DND-41 (cell line): ENCODE measurements around the gene LGR6.

Experiments used
- ATAC-seq: fragments of 200-7000 bp; cut with Tn5 transposase; 3 replicates; pipeline ENCODE4 v1.9.1; 2021; ENCODE audit warnings: low read depth; ENCODE audit not compliant: insufficient read depth
- DNase-seq: peaks from one replicate; pipeline ENCODE4 v3.0.0-alpha.2; 2020
- H2AFZ ChIP-seq: 2 replicates; pipeline ENCODE4 v1.6.0; 2012; ENCODE audit warnings: low read depth, low read length
- H3K27ac ChIP-seq: 2 replicates; pipeline ENCODE4 v1.5.1; 2012; ENCODE audit warnings: low read length, inconsistent platforms
- H3K27me3 ChIP-seq: fragments of 200-600 bp; sonication (generic); 2 replicates; pipeline ENCODE4 v1.6.0; 2012; ENCODE audit warnings: low read length, mild to moderate bottlenecking, inconsistent platforms; ENCODE audit not compliant: insufficient read depth, poor library complexity
- H3K36me3 ChIP-seq: 2 replicates; pipeline ENCODE4 v1.5.1; 2012; ENCODE audit warnings: low read length, inconsistent platforms; ENCODE audit not compliant: insufficient read depth
- H3K4me1 ChIP-seq: 2 replicates; pipeline ENCODE4 v1.5.1; 2012; ENCODE audit warnings: mild to moderate bottlenecking, low read length; ENCODE audit not compliant: insufficient read depth
- H3K4me2 ChIP-seq: 2 replicates; pipeline ENCODE4 v1.6.0; 2012; ENCODE audit warnings: mild to moderate bottlenecking, moderate library complexity, low read length, inconsistent platforms; ENCODE audit not compliant: insufficient read depth
- H3K4me3 ChIP-seq, 2 experiments: fragments of 200-600 bp in 1 of 2; shearing (Covaris generic) in 1 of 2; 2 replicates each; pipeline ENCODE4 v1.5.1; 2012 to 2016; ENCODE audit warnings: inconsistent platforms in 2 of 2, low read length in 2 of 2, mild to moderate bottlenecking in 2 of 2, low read depth in 1 of 2, moderate library complexity in 1 of 2
- H3K79me2 ChIP-seq: 2 replicates; pipeline ENCODE4 v1.6.0; 2012; ENCODE audit warnings: low read length, inconsistent platforms; ENCODE audit not compliant: insufficient read depth
- H3K9ac ChIP-seq: 2 replicates; pipeline ENCODE4 v1.6.0; 2012; ENCODE audit warnings: low read depth, mild to moderate bottlenecking, inconsistent platforms, low read length, moderate library complexity
- H3K9me3 ChIP-seq: 2 replicates; pipeline ENCODE4 v1.5.1; 2012; ENCODE audit warnings: low read length, moderate library complexity, mild to moderate bottlenecking, inconsistent platforms; ENCODE audit not compliant: insufficient read depth, severe bottlenecking
- H4K20me1 ChIP-seq: 2 replicates; pipeline ENCODE4 v1.6.0; 2012; ENCODE audit warnings: low read length; ENCODE audit not compliant: insufficient read depth
- CTCF ChIP-seq: IDR thresholded peaks from 2 replicates; pipeline ENCODE4 v1.5.1; 2012; ENCODE audit warnings: borderline replicate concordance, low read length, moderate library complexity, mild to moderate bottlenecking; ENCODE audit not compliant: poor library complexity, severe bottlenecking; ENCODE audit errors: extremely low read depth
- EZH2 ChIP-seq: IDR thresholded peaks from 3 replicates; pipeline ENCODE4 v1.6.1; 2012; ENCODE audit warnings: borderline replicate concordance, low read depth, mild to moderate bottlenecking, moderate library complexity, low read length, inconsistent platforms; ENCODE audit not compliant: severe bottlenecking

LGR6 gene

GRCh38 chr1:202251424-202252256, 58.0 kb downstream of the LGR6 start:
- H3K4me2 ChIP-seq = no peak overlapping the region
- H2AFZ ChIP-seq = no peak overlapping the region
- no peak overlapping the region for H3K4me3 ChIP-seq
- H3K27me3 ChIP-seq = peaks cover 26% of the 10 kb centered on the region
- H3K36me3 ChIP-seq = no peaks in the 10 kb centered on the region
- no peak overlapping the region for H3K27ac ChIP-seq
- no peak overlapping the region for H3K9ac ChIP-seq
- TF ChIP-seq EZH2 = no peak
- no peak for TF ChIP-seq CTCF
- no peak for ATAC-seq
- no peaks in the 10 kb centered on the region for H3K4me1 ChIP-seq
- H3K9me3 ChIP-seq = no peaks in the 10 kb centered on the region
- no peaks in the 10 kb centered on the region for H3K79me2 ChIP-seq
- no peaks in the 10 kb centered on the region for H4K20me1 ChIP-seq
- no peak for DNase-seq

GRCh38 chr1:202252271-202252670, 58.7 kb downstream of the LGR6 start:
- TF ChIP-seq CTCF (no peak), EZH2 (no peak)
- no peak for ATAC-seq
- no peak for DNase-seq
- peaks cover 26% of the 10 kb centered on the region for H3K27me3 ChIP-seq
- no peak overlapping the region for H3K27ac ChIP-seq
- no peaks in the 10 kb centered on the region for H3K36me3 ChIP-seq
- no peaks in the 10 kb centered on the region for H3K79me2 ChIP-seq
- no peaks in the 10 kb centered on the region for H4K20me1 ChIP-seq
- no peak overlapping the region for H2AFZ ChIP-seq
- H3K4me3 ChIP-seq = no peak overlapping the region
- no peaks in the 10 kb centered on the region for H3K9me3 ChIP-seq
- H3K9ac ChIP-seq = no peak overlapping the region
- no peaks in the 10 kb centered on the region for H3K4me1 ChIP-seq
- no peak overlapping the region for H3K4me2 ChIP-seq

GRCh38 chr1:202254454-202255252, 61.1 kb downstream of the LGR6 start:
- Histone ChIP-seq H3K27ac (no peak overlapping the region), H3K9me3 (no peaks in the 10 kb centered on the region), H3K4me1 (no peaks in the 10 kb centered on the region), H3K4me2 (no peak overlapping the region), H3K4me3 (no peak overlapping the region), H3K27me3 (peaks cover 15% of the 10 kb centered on the region), H3K79me2 (no peaks in the 10 kb centered on the region), H2AFZ (no peak overlapping the region), H4K20me1 (no peaks in the 10 kb centered on the region), H3K9ac (no peak overlapping the region), H3K36me3 (no peaks in the 10 kb centered on the region)
- no peak for ATAC-seq
- no peak for DNase-seq
- no peak for TF ChIP-seq EZH2
- no peak for TF ChIP-seq CTCF
